GM19025 (cell line): ENCODE measurements around the gene DIP2B.

Source experiments
- ATAC-seq: cut with Tn5 transposase; IDR thresholded peaks from one replicate; pipeline ENCODE4 v1.9.1; 2021; ENCODE audit warnings: mild to moderate bottlenecking, low read depth, moderate library complexity; ENCODE audit not compliant: unreplicated experiment

Gene DIP2B

DNA sequence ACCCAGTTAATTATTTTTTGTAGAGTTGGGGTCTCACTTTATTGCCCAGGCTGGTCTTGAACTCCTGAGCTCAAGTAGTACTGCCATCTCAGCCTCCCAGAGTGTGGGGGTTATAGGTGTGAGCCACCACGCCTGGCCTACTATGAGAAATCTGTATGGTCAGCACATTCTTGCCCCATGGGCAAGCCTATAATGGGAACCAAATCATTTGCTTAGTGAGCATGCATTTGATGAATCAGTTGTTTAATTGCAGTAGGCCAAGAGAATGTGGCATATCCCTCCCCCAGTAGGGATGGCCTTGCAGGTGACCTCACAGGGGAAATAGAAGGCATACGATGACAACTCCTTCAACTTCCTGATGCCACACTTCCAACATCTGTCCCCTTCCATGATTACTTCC, 122.7 kb downstream of the DIP2B start:
- ATAC-seq: no peak

DNA sequence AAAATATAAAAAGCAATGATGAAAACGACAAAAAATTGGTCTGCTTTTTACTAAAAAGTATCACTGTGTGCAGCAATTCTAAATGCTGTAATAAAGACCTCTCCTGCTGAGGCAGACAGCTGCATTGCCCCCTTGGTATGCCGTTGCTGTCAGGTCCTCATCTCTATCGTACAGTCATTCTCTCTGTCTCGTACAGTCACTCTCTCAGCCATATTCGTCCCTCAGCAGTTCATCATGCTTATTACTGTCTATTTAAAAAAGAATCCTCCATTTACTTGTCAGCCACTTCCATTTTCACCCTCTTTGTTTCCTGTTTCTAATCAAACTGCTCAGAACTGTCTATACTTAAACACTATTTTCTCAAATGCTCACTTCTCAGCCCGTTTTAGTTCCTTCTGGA, 123.6 kb downstream of the DIP2B start:
- ATAC-seq: no peak

DNA sequence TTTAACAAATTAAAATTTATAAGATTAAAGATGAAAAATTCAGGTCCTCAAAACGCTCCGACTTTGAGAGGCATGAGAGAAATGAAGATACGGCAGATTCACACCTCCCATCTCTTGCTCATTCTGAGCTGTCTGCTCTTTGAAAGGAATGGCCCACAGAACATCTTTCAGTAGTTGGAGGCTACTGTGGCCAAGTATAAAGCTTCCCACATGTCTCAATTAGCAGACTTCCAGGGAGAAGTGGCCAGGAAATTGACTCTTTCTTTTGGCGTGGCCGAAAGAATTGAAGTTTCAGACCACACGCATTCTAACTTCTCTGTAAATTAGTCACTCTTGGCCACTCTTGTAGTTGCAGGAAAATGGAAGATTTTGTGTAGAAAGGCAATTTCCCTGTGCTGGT, 129.2 kb downstream of the DIP2B start:
- no peak for ATAC-seq

DNA sequence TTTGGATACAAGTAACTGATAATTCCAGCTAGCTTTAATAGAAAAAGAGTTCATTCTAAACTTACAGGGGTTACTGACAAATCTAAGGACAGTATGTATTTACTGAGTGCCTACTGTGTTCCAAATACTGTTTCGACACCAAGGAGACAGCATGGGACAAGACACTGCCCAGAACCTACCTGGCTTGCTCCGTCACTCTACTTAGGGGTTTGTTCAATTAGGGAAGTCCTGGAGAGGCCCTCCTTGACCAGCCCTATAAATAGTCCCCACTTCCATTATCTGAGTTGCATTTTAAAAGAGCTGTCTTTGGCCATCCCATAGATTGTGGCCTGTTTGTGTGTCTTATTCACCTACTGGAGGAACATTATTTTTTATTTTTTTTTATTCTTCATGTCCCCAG, 129.6 kb downstream of the DIP2B start:
- ATAC-seq: no peak

DNA sequence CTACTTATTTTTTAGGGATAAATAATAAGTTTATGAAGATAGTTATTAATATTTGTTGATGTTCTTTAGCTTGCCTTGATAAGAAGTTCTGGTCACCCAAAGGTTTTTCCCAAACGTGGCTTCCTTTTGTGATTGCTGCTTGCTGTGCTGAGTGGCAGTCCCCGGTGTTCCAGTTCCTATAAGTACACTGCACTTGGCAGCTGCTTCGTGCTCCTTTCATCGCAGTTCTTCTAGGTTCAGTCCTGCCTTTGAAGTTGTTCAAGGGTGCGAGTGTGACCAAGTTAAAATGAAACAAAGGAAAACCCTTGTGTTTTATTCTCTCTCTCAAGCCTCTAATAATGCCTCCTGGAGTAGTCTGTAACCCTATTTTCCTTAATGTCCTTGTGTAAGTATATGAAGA, 130.6 kb downstream of the DIP2B start:
- ATAC-seq: no peak

DNA sequence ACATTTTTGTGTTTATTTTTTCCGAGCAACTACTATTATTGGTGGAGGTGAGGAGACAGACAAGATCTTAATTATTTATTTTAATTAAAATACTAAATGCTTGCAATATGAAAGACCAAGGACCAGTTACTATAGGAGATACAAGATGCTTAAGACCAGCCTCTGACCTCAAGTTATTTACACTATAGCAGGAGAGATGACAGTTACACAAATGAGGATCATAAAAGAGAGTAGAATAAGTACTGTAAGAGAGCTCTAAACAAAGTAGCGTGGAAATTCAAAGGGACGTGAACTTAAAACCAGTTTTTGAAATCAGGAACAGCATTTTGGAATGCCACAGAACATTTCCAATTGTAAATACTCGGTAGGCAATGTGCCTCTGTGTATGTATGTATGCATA, 131.1 kb downstream of the DIP2B start:
- ATAC-seq: no peak

DNA sequence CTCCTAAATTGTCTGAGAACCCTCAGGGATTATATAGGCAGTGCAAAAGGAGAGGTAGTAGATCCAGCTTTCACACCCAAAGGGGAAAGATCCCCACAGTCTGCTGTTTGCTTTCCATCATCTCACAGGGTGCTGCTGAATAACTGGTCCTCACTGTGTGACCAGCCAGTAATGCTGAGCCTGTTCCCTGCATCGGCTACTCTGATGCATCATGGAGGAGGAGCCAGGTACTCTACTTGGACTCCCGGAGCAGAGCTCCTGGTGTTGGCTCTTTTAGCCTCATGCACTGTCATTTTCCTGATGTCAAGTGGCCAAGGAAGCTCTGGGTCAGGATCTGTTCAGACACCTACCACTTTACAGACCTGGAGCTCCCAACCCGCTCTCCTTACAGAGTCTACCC, 131.7 kb downstream of the DIP2B start:
- ATAC-seq: no peak

DNA sequence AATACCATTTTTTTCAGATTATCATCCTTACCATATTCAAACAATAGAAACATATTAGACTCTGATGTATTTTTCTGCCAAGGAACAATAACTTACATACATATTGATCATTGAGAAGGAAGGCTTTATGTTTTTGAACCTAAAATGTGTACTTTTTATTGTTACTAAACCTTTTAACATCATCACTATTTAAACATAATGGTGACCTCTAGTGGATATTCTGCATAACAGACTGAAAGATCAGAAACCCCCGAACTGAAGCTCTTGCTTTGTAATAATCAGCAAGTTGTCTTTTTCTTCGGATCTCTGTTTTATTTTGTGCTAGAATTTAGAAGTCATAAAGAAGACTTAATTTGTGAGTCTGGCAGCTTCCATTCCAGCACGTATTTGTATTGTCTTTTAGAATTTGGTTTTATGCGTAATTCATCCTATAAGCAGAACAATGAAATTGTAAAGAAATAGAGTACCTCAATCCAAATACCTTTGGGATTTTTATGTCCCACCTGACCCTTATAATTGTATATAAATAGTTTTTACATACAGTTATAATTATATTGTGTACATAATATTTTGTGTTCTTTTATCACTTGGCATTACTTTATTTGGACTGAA, 133.2 kb downstream of the DIP2B start:
- no peak for ATAC-seq

DNA sequence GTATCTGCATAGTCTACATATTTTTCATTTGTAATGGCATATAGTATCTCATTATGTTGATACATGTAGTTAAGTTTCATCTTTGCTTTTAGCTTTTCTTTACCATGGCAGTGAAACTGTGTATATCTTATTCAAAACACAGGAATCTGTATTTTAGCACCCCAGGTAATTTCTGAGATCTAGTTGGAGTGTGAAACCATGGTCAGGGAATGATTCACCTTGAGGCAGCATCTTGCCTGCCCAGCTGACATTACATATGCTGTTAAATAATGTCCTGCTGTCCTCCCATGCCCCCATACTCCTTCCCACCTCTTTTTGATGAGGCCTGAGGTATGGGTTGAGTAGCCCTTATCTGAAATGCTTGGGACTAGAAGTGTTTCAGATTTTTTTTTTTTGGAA, 133.7 kb downstream of the DIP2B start:
- ATAC-seq: no peak

DNA sequence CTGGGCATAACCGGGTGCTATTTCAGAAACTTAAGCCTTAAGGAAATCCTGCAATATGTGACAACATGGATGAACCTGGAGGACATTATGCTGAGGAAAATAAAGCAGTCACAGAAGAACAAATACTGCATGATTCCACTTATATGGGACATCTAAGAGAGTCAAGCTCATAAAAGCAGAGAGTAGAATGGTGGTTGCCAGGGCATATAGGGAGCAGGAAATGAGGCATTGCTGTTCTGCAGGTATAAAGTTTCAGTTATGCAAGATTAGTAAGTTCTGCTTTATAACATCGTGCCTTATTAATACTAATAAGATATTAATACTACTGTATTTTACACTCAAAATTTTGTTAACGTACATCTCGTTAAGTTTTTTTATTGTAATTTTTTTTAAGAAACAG, 134.9 kb downstream of the DIP2B start:
- no peak for ATAC-seq

DNA sequence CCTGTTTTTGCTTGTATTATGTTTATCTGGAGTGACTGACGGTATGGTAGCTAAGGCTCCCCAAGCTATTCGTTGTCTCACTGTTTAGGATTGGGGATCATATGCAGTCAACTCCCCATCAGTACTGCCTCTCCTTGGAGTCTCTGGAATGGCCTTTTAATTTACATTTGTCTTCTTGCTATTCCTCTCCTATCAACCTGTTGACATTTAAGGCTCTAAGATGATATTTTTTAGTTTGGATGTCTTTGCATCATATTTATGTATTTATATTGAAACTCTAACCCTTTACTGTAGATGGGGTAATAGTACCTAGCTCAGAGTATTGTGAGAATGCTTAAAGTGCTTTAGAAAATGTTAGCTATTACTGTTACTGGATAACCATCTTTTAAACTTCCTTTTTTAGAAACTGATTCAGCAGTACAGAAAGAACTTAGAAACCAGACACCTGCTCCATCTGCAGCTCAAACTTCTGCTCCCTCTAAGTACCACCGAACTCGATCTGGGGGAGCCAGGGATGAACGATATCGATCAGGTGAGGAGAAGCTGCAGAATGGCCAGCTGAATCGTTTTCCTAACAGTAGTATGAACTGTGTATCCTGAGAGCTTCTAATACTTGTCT, 135.6 kb downstream of the DIP2B start:
- no peak for ATAC-seq

DNA sequence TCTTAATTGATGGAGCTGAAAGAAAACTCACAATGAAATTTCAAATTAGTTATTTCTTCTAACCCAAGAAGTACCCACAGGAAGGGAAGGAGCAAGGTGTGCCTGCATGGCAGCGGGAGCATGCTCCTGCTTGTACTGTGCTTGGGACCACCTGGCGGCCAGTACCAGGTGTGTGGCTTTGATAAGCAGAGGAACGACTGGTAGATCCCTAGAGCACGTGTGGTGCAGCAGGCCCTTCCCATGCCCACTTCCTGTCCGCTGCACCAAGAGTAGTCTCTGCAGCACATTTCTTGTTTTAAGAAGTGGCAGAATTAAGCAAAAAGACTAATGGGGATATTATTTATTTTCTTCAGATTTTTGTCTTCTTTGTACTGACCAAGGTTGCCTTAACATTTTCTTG, 136.8 kb downstream of the DIP2B start:
- ATAC-seq: no peak

DNA sequence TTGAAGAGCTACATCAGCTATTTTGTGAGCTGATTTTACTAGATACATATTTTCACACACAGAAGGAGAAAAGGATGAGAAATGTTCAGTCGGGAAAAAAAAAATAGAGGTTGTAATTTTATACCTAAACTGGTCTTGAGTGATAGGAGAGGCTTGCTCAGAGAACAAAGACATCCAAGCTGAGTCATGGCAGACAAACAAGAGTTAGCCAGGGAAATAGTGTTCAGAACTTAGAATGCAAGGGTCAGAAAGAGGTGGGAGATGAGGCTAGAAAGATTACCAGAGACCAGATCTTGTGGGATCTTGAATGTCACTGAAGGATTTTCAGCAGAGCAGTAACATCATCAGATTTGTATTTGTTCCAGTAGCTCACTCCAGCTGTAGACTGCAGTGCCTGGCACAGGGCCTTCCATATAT, 137.3 kb downstream of the DIP2B start:
- ATAC-seq: no peak

DNA sequence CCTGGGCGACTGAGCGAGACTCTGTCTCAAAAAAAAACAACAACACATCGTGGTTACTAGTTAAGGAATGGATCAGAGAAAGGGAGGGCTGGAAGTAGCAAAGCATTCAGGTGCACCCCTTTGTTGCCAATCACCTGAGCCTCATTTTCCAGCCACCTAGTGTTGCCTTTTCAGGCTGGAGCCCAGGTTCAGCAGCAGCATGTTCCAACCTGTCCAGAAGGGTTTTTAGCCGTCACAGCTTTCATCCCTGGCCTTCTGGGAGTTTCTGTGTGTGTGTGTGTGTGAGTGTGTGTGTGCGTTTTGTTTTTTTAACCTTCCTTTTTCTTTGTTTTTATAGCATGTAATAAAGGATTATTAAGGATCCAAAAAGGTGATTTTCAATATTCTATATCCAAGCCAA, 138.0 kb downstream of the DIP2B start:
- ATAC-seq: no peak

DNA sequence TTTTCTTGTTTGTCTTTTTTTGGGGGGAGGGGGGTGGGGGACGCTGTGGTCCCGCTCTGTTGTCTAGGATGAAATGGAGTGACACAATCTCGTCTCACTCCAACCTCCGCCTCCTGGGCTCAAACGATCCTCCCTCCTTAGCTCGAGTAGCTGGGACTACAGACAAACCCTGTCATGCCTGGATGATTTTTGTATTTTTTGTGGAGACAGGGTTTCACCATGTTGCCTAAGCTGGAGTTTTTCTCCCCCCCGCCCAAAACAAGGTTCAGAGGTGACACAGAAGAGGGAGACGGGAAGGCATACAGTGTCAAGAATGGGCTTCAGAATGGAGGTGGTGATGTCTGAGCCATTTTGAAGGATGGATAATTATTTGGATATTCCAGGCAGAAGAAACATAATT, 142.2 kb downstream of the DIP2B start:
- no peak for ATAC-seq

DNA sequence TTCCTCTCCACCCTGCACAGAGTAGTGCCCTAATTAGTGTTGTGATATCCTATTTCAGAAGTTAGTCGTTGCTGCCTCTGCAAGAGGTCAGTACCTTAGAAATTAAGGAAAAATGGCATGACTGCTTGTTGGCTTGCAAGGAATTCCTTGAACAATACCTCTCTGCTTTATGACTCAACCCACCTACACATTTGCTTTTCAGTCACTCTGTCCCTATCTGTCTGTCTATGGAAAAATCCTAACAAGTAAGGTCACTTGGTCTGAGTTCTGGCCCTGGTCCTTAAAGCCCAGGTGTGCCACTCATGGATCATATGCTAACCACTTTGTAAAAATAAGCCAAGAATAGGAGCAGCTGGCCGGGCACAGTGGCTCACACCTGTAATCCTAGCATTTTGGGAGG, 142.7 kb downstream of the DIP2B start:
- no peak for ATAC-seq

DNA sequence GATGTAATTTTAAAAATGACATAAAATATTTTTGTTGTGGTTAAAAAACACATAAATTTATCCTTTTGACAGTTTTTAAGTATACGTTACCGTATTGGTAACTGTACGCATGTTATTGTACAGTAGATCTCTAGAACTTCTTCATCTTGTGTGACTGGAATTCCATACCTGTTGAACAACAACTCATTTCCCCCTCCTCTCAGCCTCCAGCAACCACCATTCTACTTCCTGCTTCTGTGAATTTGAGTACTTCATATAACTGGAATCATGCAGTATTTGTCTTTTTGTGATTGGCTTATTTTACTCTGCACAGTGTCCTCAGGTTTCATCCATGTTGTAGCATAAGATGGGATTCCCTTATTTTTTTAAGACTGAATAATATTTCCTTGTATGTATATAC, 145.5 kb downstream of the DIP2B start:
- ATAC-seq: no peak

DNA sequence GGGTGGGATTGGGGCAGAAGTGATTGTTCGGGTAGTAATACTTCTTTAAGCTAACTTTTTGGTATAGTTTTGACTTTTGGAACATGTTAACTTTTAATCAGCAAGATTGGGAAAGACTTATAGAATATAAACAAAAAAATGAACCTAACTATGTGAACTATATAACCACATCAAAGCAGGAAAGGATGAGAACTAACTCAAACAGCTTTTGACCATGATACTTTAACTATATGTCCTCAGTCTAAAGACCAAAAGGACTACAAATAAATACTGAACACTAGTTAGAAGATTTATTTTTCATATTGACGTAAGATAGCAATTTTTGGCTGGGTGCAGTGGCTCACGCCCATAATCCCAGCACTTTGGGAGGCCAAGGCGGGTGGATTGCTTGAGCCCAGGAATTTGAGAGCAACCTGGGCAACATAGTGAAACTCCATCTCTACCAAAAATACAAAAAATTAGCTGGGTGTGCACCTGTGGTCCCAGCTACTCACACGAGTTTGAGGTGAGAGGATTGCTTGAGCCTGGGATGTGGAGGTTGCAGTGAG, 150.7 kb downstream of the DIP2B start:
- ATAC-seq: no peak

DNA sequence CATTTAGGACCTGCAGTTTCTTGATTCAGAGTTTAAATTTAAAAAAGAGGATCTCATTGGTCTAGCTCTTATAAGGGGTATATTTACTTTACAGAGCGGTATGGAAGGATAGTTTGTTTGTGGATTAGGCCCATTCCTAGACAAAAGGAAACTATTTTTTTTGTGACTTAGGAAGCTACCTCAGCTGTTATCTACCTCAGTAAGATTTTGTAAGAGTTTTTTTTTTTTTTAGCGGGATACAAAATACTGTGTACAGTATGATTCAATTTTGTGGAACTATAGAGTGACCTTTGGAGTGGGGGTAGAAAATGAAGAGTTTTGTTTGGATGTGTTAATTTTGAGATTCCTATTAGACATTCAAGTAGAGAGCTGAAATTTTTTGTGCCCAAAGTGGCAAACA, 154.5 kb downstream of the DIP2B start:
- no peak for ATAC-seq

DNA sequence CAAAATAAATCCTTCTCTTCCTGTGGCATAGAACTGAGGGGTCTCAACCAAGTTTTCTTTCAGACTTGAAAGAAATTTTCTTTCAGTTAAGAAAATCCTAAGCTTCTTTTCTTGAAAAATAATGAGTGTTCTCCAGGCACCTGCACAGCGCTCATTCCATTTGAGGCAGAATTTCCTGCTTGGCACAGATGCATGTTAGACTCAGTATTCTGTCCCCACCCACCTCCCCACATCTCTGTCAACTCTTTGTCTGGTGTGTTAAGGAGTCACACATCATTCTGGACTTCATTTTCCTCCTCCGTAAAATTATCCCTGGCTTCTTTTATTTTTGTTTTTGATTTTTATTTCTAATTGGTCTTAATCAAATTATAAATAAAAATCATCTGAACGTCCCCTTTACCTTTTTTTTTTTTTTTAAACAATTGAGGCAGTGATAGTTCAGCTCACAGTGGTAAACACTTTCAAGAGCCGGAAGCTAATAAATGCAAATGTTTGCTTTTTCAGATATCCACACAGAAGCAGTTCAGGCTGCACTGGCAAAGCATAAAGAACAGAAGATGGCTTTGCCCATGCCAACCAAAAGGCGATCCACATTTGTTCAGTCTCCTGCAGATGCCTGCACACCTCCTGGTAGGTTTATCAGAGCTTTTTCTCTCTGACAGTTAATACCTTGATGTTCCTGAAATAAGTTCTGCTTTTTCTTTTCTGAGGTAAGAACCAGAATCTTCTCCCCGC, 155.1 kb downstream of the DIP2B start:
- no peak for ATAC-seq

DNA sequence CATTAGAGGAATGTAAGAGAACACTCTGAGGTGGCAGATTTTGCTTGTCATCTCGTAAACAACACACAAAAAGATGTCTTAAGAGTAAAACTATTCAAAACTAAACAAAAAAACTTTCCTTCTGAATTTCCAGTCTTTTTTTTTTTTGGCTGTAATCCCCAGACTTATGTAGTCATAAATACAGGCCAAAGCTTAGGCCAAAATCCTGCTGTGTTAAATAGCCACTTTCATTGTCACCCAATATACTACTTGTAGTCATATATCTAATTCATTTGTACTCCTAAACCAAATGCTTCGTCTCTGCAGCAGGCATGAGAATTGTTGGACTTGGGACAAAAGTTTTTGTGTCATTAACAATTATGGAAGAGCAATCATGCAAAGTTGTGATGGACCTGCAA, 155.6 kb downstream of the DIP2B start:
- no peak for ATAC-seq
